HEK293T (cell line): ENCODE data around the gene MYO5B.

Experiments
- BHLHE40 ChIP-seq: fragments of 450-650 bp; IDR thresholded peaks from 2 replicates; pipeline ENCODE4 v1.6.1; 2016; ENCODE audit warnings: mild to moderate bottlenecking, moderate library complexity, borderline replicate concordance
- CTBP1 ChIP-seq: fragments of 450-650 bp; IDR thresholded peaks from 2 replicates; pipeline ENCODE4 v1.6.1; 2016; ENCODE audit warnings: borderline replicate concordance
- ELF4 ChIP-seq: fragments of 450-650 bp; IDR thresholded peaks from 2 replicates; pipeline ENCODE4 v1.6.1; 2017; ENCODE audit warnings: antibody characterized with exemption
- FOXA1 ChIP-seq: fragments of 450-650 bp; IDR thresholded peaks from 2 replicates; pipeline ENCODE4 v1.6.1; 2016; ENCODE audit warnings: mild to moderate bottlenecking
- FOXK2 ChIP-seq: fragments of 450-650 bp; IDR thresholded peaks from 2 replicates; pipeline ENCODE4 v1.6.1; 2016; ENCODE audit warnings: mild to moderate bottlenecking
- FOXM1 ChIP-seq: fragments of 450-650 bp; IDR thresholded peaks from 2 replicates; pipeline ENCODE4 v1.6.1; 2017; ENCODE audit warnings: mild to moderate bottlenecking, borderline replicate concordance
- LEF1 ChIP-seq: fragments of 450-650 bp; IDR thresholded peaks from 2 replicates; pipeline ENCODE4 v1.6.1; 2017; ENCODE audit warnings: mild to moderate bottlenecking, borderline replicate concordance
- NFRKB ChIP-seq: fragments of 450-650 bp; IDR thresholded peaks from 2 replicates; pipeline ENCODE4 v1.6.1; 2016; ENCODE audit warnings: mild to moderate bottlenecking, moderate library complexity
- PKNOX1 ChIP-seq: fragments of 450-650 bp; IDR thresholded peaks from 2 replicates; pipeline ENCODE4 v1.6.1; 2016
- SP1 ChIP-seq: fragments of 450-650 bp; IDR thresholded peaks from 2 replicates; pipeline ENCODE4 v1.6.1; 2017
- SUZ12 ChIP-seq: fragments of 450-650 bp; IDR thresholded peaks from 2 replicates; pipeline ENCODE4 v1.6.1; 2016; ENCODE audit warnings: mild to moderate bottlenecking
- TARDBP ChIP-seq: fragments of 450-650 bp; IDR thresholded peaks from 2 replicates; pipeline ENCODE4 v1.6.1; 2016
- ZNF384 ChIP-seq: fragments of 450-650 bp; IDR thresholded peaks from 2 replicates; pipeline ENCODE4 v1.6.1; 2016

GRCh38 chr18:49817947-49818346 is 377.0 kb downstream of the MYO5B start:
- TF ChIP-seq BHLHE40 (no peak), TARDBP (no peak), SUZ12 (no peak), SP1 (no peak), LEF1 (no peak), FOXM1 (no peak), NFRKB (no peak), CTBP1 (no peak), FOXA1 (no peak), FOXK2 (no peak), PKNOX1 (no peak), ZNF384 (no peak), ELF4 (no peak)
